ENCODE measurements around the gene AQP5. TPM values are rescaled to one million over a fixed set of nuclear protein-coding genes. Genes with fewer than 3 reads are reported as not detected.

Gene AQP5
- total RNA-seq, 2 experiments from 2014 or later = not detected

- H3K27ac Mint-ChIP-seq = no peak overlapping the region
- no peak for DNase-seq
- CTCF ChIA-PET = interaction anchor here (1.2 to 1.8 kb wide), 2 partner anchors 9 to 68 kb away, joined by 3 to 6 read pairs; no protein-coding TSS in a partner anchor
- no peaks in the 10 kb centered on the region for H3K27me3 Mint-ChIP-seq (ENCODE audit: low read depth)
- H3K4me1 Mint-ChIP-seq (ENCODE audit: low read depth) = no peaks in the 10 kb centered on the region
- intact Hi-C loops (cut with micrococcal nuclease) = no loop called here
- no peaks in the 10 kb centered on the region for H3K36me3 Mint-ChIP-seq (ENCODE audit: low read depth)
- H3K4me3 Mint-ChIP-seq = no peak overlapping the region
- no peaks in the 10 kb centered on the region for H3K9me3 Mint-ChIP-seq
These were observed 24.7 kb upstream of the AQP5 start for GRCh38 chr12:49936925-49937324.

GRCh38 chr12:49937639-49938300 is 23.9 kb upstream of the AQP5 start:
- H3K9me3 Mint-ChIP-seq = no peaks in the 10 kb centered on the region
- intact Hi-C loops (cut with micrococcal nuclease) = no loop called here

GRCh38 chr12:49939307-49939706 is 22.4 kb upstream of the AQP5 start:
- no peaks in the 10 kb centered on the region for H3K9me3 Mint-ChIP-seq
- H3K36me3 Mint-ChIP-seq (ENCODE audit: low read depth) = no peaks in the 10 kb centered on the region
- DNase-seq = no peak
- intact Hi-C loops (cut with micrococcal nuclease) = no loop called here
- H3K4me3 Mint-ChIP-seq = no peak overlapping the region
- CTCF ChIA-PET = no interaction called here
- H3K27ac Mint-ChIP-seq = no peak overlapping the region
- no peaks in the 10 kb centered on the region for H3K27me3 Mint-ChIP-seq (ENCODE audit: low read depth)
- peaks cover under 1% of the 10 kb centered on the region for H3K4me1 Mint-ChIP-seq (ENCODE audit: low read depth)

More at GRCh38 chr12:49937639-49938300, 23.9 kb upstream of the AQP5 start:
- Mint-ChIP-seq H3K4me3 (no peak overlapping the region), H3K27me3 (ENCODE audit: low read depth) (no peaks in the 10 kb centered on the region), H3K36me3 (ENCODE audit: low read depth) (no peaks in the 10 kb centered on the region), H3K27ac (no peak overlapping the region), H3K4me1 (ENCODE audit: low read depth) (no peaks in the 10 kb centered on the region)
- CTCF ChIA-PET = interaction anchor here (1.2 to 1.8 kb wide), 2 partner anchors 8 to 69 kb away, joined by 3 to 6 read pairs; no protein-coding TSS in a partner anchor
- no peak for DNase-seq

- H3K9me3 Mint-ChIP-seq = no peaks in the 10 kb centered on the region
These were observed 22.0 kb upstream of the AQP5 start for GRCh38 chr12:49939707-49940106.

GRCh38 chr12:49941556-49942511 is 19.8 kb upstream of the AQP5 start:
- no peak for DNase-seq
- Mint-ChIP-seq H3K27ac (no peak overlapping the region), H3K36me3 (ENCODE audit: low read depth) (no peaks in the 10 kb centered on the region), H3K4me1 (ENCODE audit: low read depth) (peaks cover 16% of the 10 kb centered on the region), H3K4me3 (no peak overlapping the region), H3K27me3 (ENCODE audit: low read depth) (no peaks in the 10 kb centered on the region), H3K9me3 (no peaks in the 10 kb centered on the region)
- CTCF ChIA-PET = interaction anchor here (0.5 to 1.8 kb wide), 2 partner anchors 26 kb away, joined by 5 to 7 read pairs; no protein-coding TSS in a partner anchor
- intact Hi-C loops (cut with micrococcal nuclease) = no loop called here

More at GRCh38 chr12:49939707-49940106, 22.0 kb upstream of the AQP5 start:
- Mint-ChIP-seq H3K4me3 (no peak overlapping the region), H3K27me3 (ENCODE audit: low read depth) (no peaks in the 10 kb centered on the region), H3K36me3 (ENCODE audit: low read depth) (no peaks in the 10 kb centered on the region), H3K4me1 (ENCODE audit: low read depth) (peaks cover 3% of the 10 kb centered on the region), H3K27ac (no peak overlapping the region)
- intact Hi-C loops (cut with micrococcal nuclease) = no loop called here
- DNase-seq = no peak
- CTCF ChIA-PET = interaction anchor here (0.6 kb wide), 1 partner anchor 69 kb away, joined by 3 read pairs; no protein-coding TSS in a partner anchor

- Mint-ChIP-seq H3K27ac (peak overlapping the region; percentile 8), H3K36me3 (ENCODE audit: low read depth) (no peaks in the 10 kb centered on the region), H3K4me3 (no peak overlapping the region), H3K9me3 (no peaks in the 10 kb centered on the region), H3K27me3 (ENCODE audit: low read depth) (no peaks in the 10 kb centered on the region), H3K4me1 (ENCODE audit: low read depth) (peaks cover 16% of the 10 kb centered on the region)
- no peak for DNase-seq
- intact Hi-C loops (cut with micrococcal nuclease) = no loop called here
- CTCF ChIA-PET = interaction anchor here (0.8 to 1.8 kb wide), 2 partner anchors 25 to 128 kb away, joined by 3 to 7 read pairs; no protein-coding TSS in a partner anchor
These were observed 19.2 kb upstream of the AQP5 start for GRCh38 chr12:49942512-49942893.

GRCh38 chr12:49942921-49943624 is 18.6 kb upstream of the AQP5 start:
- Mint-ChIP-seq H3K4me3 (no peak overlapping the region), H3K36me3 (ENCODE audit: low read depth) (no peaks in the 10 kb centered on the region), H3K27ac (no peak overlapping the region), H3K9me3 (no peaks in the 10 kb centered on the region), H3K4me1 (ENCODE audit: low read depth) (peaks cover 16% of the 10 kb centered on the region), H3K27me3 (ENCODE audit: low read depth) (no peaks in the 10 kb centered on the region)
- intact Hi-C loops (cut with micrococcal nuclease) = no loop called here
- CTCF ChIA-PET = interaction anchor here (0.8 to 1.8 kb wide), 5 partner anchors 23 to 128 kb away, joined by 3 to 7 read pairs (median 3); no protein-coding TSS in a partner anchor
- DNase-seq = no peak

- CTCF ChIA-PET = interaction anchor here (1.1 to 1.8 kb wide), 4 partner anchors 22 to 76 kb away, joined by 3 to 7 read pairs (median 4); no protein-coding TSS in a partner anchor
- Mint-ChIP-seq H3K27ac (no peak overlapping the region), H3K4me1 (ENCODE audit: low read depth) (peaks cover 16% of the 10 kb centered on the region), H3K27me3 (ENCODE audit: low read depth) (no peaks in the 10 kb centered on the region), H3K4me3 (no peak overlapping the region), H3K36me3 (ENCODE audit: low read depth) (no peaks in the 10 kb centered on the region), H3K9me3 (no peaks in the 10 kb centered on the region)
- no peak for DNase-seq
- intact Hi-C loops (cut with micrococcal nuclease) = no loop called here
These were observed 18.1 kb upstream of the AQP5 start for GRCh38 chr12:49943625-49943960.

GRCh38 chr12:49944046-49944445 is 17.6 kb upstream of the AQP5 start:
- CTCF ChIA-PET = interaction anchor here (1.1 to 1.8 kb wide), 4 partner anchors 22 to 77 kb away, joined by 3 to 7 read pairs (median 4); no protein-coding TSS in a partner anchor

GRCh38 chr12:49944718-49945117 is 17.0 kb upstream of the AQP5 start:
- no peaks in the 10 kb centered on the region for H3K9me3 Mint-ChIP-seq
- CTCF ChIA-PET = interaction anchor here (0.9 to 6.3 kb wide), 14 partner anchors 12 to 416 kb away, joined by 3 to 65 read pairs (median 8); partner anchors contain the start of genes AQP5, COX14 and RACGAP1
- no peaks in the 10 kb centered on the region for H3K36me3 Mint-ChIP-seq (ENCODE audit: low read depth)
- H3K4me3 Mint-ChIP-seq = no peak overlapping the region
- H3K27me3 Mint-ChIP-seq (ENCODE audit: low read depth) = no peaks in the 10 kb centered on the region
- H3K4me1 Mint-ChIP-seq (ENCODE audit: low read depth) = peaks cover 16% of the 10 kb centered on the region
- H3K27ac Mint-ChIP-seq = peak overlapping the region; percentile 61
- no peak for DNase-seq
- intact Hi-C loops (cut with micrococcal nuclease) = loop anchor here (1.0 to 2.0 kb wide), 3 partner anchors 22 to 168 kb away; no protein-coding TSS in a partner anchor

More at GRCh38 chr12:49944046-49944445, 17.6 kb upstream of the AQP5 start:
- no peaks in the 10 kb centered on the region for H3K36me3 Mint-ChIP-seq (ENCODE audit: low read depth)
- peaks cover 16% of the 10 kb centered on the region for H3K4me1 Mint-ChIP-seq (ENCODE audit: low read depth)
- DNase-seq = no peak
- intact Hi-C loops (cut with micrococcal nuclease) = loop anchor here (2.0 kb wide), 2 partner anchors 23 to 77 kb away; no protein-coding TSS in a partner anchor
- H3K4me3 Mint-ChIP-seq = no peak overlapping the region
- H3K27ac Mint-ChIP-seq = no peak overlapping the region
- H3K9me3 Mint-ChIP-seq = no peaks in the 10 kb centered on the region
- H3K27me3 Mint-ChIP-seq (ENCODE audit: low read depth) = no peaks in the 10 kb centered on the region

- Mint-ChIP-seq H3K4me3 (peak overlapping the region; percentile 74), H3K27ac (peak overlapping the region; percentile 83), H3K4me1 (ENCODE audit: low read depth) (peaks cover 16% of the 10 kb centered on the region), H3K36me3 (ENCODE audit: low read depth) (no peaks in the 10 kb centered on the region), H3K27me3 (ENCODE audit: low read depth) (no peaks in the 10 kb centered on the region), H3K9me3 (no peaks in the 10 kb centered on the region)
- CTCF ChIA-PET = interaction anchor here (0.6 to 6.3 kb wide), 43 partner anchors 8 to 549 kb away, joined by 3 to 65 read pairs (median 4); partner anchors contain the start of genes AQP5, COX14, RACGAP1 and SMARCD1
- intact Hi-C loops (cut with micrococcal nuclease) = loop anchor here (1.0 to 2.0 kb wide), 3 partner anchors 21 to 169 kb away; no protein-coding TSS in a partner anchor
- peak; percentile 94 for DNase-seq
These were observed 16.1 kb upstream of the AQP5 start for GRCh38 chr12:49945394-49946080.
